Parathyroid adenoma (tissue), 2 donors: ENCODE data around the gene MALT1.
"Not testable (repeated sequence)": the region's sequence is repeated elsewhere in the genome, so short reads cannot be mapped to it uniquely, and the experiment has no call there.

Source experiments
- H2AFZ ChIP-seq: fragments of 300-600 bp; sonication (generic); one replicate; pipeline ENCODE4 v1.7.0; 2017; ENCODE audit warnings: antibody characterized with exemption, mild to moderate bottlenecking
- H3K27ac ChIP-seq: fragments of 300-600 bp; sonication (generic); one replicate; pipeline ENCODE4 v1.7.0; 2017
- H3K27me3 ChIP-seq: fragments of 300-600 bp; sonication (generic); one replicate; pipeline ENCODE4 v1.7.0; 2017; ENCODE audit warnings: low read length; ENCODE audit not compliant: control insufficient read depth, insufficient read depth
- H3K36me3 ChIP-seq: fragments of 300-600 bp; sonication (generic); one replicate; pipeline ENCODE4 v1.7.0; 2017; ENCODE audit warnings: low read length; ENCODE audit not compliant: control insufficient read depth, insufficient read depth
- H3K4me1 ChIP-seq: fragments of 300-600 bp; sonication (generic); one replicate; pipeline ENCODE4 v1.7.0; 2017; ENCODE audit warnings: control low read depth
- H3K4me2 ChIP-seq: fragments of 300-600 bp; sonication (generic); one replicate; pipeline ENCODE4 v1.7.0; 2017; ENCODE audit warnings: low read length
- H3K4me3 ChIP-seq: fragments of 300-600 bp; sonication (generic); one replicate; pipeline ENCODE4 v1.7.0; 2017; ENCODE audit warnings: low read depth, low read length
- H3K79me2 ChIP-seq: fragments of 300-600 bp; sonication (generic); one replicate; pipeline ENCODE4 v1.7.0; 2017; ENCODE audit warnings: control low read depth
- H3K9ac ChIP-seq: fragments of 300-600 bp; sonication (generic); one replicate; pipeline ENCODE4 v1.7.0; 2017; ENCODE audit warnings: mild to moderate bottlenecking
- H3K9me3 ChIP-seq: fragments of 300-600 bp; sonication (generic); one replicate; pipeline ENCODE4 v1.7.0; 2017; ENCODE audit warnings: low read length; ENCODE audit not compliant: control insufficient read depth
- TF ChIP-seq, protein P1 (sequence below): fragments of 300-600 bp; sonication (generic); IDR thresholded peaks from one replicate; pipeline ENCODE4 v1.7.0; 2017; ENCODE audit warnings: antibody characterized with exemption, mild to moderate bottlenecking
- donor health status: primary hyperparathyroidism.

The MALT1 gene

DNA sequence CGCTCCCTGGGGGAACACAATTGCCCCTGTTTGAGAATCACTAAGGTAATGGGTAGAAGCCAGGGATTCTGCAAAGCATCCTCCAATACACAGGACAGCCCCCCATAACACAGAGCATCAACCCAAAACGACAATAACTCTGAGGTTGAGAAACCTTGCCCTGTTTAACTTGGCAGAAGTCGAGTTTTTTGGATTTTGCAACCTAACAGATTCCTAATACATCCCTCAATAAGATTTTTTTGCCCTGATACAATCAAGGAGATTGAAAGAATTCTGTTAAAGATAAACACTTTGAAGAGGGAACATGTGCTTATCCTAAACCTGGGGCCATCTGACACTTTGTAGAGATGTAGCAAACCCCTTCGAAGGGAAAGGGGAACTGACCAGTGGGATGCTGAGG, 100.9 kb downstream of the MALT1 start:
- H3K79me2 ChIP-seq, result no peaks in the 10 kb centered on the region
- TF ChIP-seq, protein P1, sequence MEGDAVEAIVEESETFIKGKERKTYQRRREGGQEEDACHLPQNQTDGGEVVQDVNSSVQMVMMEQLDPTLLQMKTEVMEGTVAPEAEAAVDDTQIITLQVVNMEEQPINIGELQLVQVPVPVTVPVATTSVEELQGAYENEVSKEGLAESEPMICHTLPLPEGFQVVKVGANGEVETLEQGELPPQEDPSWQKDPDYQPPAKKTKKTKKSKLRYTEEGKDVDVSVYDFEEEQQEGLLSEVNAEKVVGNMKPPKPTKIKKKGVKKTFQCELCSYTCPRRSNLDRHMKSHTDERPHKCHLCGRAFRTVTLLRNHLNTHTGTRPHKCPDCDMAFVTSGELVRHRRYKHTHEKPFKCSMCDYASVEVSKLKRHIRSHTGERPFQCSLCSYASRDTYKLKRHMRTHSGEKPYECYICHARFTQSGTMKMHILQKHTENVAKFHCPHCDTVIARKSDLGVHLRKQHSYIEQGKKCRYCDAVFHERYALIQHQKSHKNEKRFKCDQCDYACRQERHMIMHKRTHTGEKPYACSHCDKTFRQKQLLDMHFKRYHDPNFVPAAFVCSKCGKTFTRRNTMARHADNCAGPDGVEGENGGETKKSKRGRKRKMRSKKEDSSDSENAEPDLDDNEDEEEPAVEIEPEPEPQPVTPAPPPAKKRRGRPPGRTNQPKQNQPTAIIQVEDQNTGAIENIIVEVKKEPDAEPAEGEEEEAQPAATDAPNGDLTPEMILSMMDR, result no peak
- H3K9ac ChIP-seq, result no peak overlapping the region
- H3K4me1 ChIP-seq, result no peaks in the 10 kb centered on the region
- H2AFZ ChIP-seq, result no peak overlapping the region
- H3K9me3 ChIP-seq, result no peaks in the 10 kb centered on the region
- no peak overlapping the region for H3K4me3 ChIP-seq
- H3K4me2 ChIP-seq, result no peak overlapping the region
- H3K36me3 ChIP-seq, result no peaks in the 10 kb centered on the region
- no peak overlapping the region for H3K27ac ChIP-seq
- no peaks in the 10 kb centered on the region for H3K27me3 ChIP-seq

DNA sequence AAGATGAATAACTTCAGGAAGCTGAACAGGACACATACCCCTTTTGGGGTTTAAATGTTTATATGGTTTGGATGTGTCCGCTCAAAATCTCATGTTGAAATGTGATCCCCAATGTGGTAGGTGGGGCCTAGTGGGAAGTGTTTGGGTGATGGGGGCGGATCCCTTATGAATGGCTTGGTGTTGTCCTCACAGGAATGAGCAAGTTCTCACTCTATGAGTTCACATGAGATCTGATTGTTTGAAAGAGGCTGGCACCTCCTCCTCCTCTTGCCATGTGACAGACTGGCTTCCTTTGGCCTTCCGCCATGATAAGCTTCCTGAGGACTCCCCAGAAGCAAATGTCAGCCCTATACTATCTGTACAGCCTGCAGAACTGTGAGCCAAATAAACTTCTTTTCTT, 104.8 kb downstream of the MALT1 start:
- Histone ChIP-seq H3K9ac (no peak overlapping the region), H3K9me3 (no peaks in the 10 kb centered on the region), H3K79me2 (no peaks in the 10 kb centered on the region), H3K4me2 (no peak overlapping the region), H3K27me3 (no peaks in the 10 kb centered on the region), H3K27ac (no peak overlapping the region), H2AFZ (no peak overlapping the region), H3K4me1 (no peaks in the 10 kb centered on the region), H3K4me3 (no peak overlapping the region), H3K36me3 (no peaks in the 10 kb centered on the region)
- TF ChIP-seq, protein P1, result no peak

DNA sequence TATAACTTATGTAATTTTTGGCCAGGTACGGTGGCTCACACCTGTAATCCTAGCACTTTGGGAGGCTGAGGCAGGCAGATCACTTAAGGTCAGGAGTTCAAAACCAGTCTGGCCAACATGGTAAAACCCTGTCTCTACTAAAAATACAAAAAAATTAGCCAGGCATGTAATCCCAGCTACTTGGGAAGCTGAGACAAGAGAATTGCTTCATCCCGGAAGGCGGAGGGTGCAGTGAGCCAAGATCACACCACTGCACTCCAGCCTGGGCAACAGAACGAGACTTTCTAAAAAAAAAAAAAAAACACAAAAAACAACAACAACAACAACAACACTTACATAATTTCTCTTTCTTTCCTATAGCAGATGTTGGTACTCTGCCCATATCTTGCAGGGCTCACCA, 105.3 kb downstream of the MALT1 start:
- not testable (repeated sequence) for H3K36me3 ChIP-seq, H3K79me2 ChIP-seq, H3K4me3 ChIP-seq, H3K27me3 ChIP-seq, H3K4me1 ChIP-seq, H3K27ac ChIP-seq, H2AFZ ChIP-seq, H3K9me3 ChIP-seq, H3K9ac ChIP-seq, H3K4me2 ChIP-seq

DNA sequence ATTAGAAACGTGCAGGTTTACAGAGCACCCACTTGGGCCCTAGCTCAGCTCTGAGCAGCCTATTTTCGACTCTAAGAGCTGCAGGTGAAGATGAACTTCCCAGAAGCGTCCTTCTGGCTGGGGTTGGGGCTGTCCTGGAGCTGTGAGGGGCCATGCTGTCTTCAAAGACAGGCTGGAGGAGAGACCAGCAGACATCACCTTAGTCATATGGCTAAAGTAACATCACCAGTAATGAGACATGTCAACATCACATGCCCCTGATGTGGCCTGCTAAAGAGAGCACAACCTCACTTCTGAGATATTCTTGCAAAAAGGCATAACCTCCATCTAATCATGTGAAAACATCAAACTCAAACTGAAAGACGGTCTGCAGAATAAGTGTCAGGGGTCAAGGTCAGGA, 106.2 kb downstream of the MALT1 start:
- TF ChIP-seq, protein P1, result no peak

DNA sequence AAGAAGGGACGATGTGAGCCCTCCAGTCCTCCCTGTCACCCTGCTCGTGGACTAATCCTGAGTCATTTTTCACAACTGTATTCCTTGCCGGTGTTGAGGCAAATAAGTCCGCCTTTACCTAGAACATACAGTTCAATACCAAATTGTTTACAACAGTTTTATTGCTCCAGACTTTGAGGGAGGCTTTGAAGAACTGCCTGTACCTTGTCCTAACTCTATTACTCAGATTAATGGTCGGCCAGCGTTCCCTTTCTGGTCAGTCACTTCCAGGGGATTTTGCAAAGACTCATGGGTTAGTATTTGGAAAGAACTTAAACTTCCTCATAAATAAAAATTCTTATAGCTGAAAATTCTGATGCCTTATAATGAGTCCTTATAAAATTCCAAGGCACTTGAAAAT, 108.3 kb downstream of the MALT1 start:
- TF ChIP-seq, protein P1, result no peak
- H3K27ac ChIP-seq, result no peak overlapping the region

More for the DNA sequence above, 106.2 kb downstream of the MALT1 start:
- Histone ChIP-seq H3K4me1 (no peaks in the 10 kb centered on the region), H3K9ac (no peak overlapping the region), H2AFZ (no peak overlapping the region), H3K27ac (no peak overlapping the region), H3K27me3 (no peaks in the 10 kb centered on the region), H3K4me2 (no peak overlapping the region), H3K79me2 (no peaks in the 10 kb centered on the region), H3K9me3 (no peaks in the 10 kb centered on the region), H3K36me3 (no peaks in the 10 kb centered on the region), H3K4me3 (no peak overlapping the region)

More for the DNA sequence above, 108.3 kb downstream of the MALT1 start:
- Histone ChIP-seq H3K9ac (no peak overlapping the region), H2AFZ (no peak overlapping the region), H3K9me3 (no peaks in the 10 kb centered on the region), H3K4me3 (no peak overlapping the region), H3K4me2 (no peak overlapping the region), H3K36me3 (no peaks in the 10 kb centered on the region), H3K27me3 (no peaks in the 10 kb centered on the region), H3K79me2 (no peaks in the 10 kb centered on the region), H3K4me1 (no peaks in the 10 kb centered on the region)
